ENCODE results near the gene UBL4A.
A peak's percentile ranks its signal among the peaks of the same experiment; 100 is the strongest.

Gene UBL4A

GRCh38 chrX:154457491-154458115, 28.8 kb downstream of the UBL4A start:
- H3K36me3 Mint-ChIP-seq (ENCODE audit: low read depth) = peaks cover 2% of the 10 kb centered on the region
- H3K4me3 Mint-ChIP-seq = peak overlapping the region; percentile 94
- peaks cover 5% of the 10 kb centered on the region for H3K4me1 Mint-ChIP-seq (ENCODE audit: low read depth)
- H3K27ac Mint-ChIP-seq = peak overlapping the region; percentile 93
- H3K9me3 Mint-ChIP-seq = no peaks in the 10 kb centered on the region
- DNase-seq (ENCODE audit: low spot score) = peak; percentile 33
- no peaks in the 10 kb centered on the region for H3K27me3 Mint-ChIP-seq (ENCODE audit: low read depth)

- peaks cover 5% of the 10 kb centered on the region for H3K4me1 Mint-ChIP-seq (ENCODE audit: low read depth)
- no peak for DNase-seq (ENCODE audit: low spot score)
Measured at GRCh38 chrX:154452823-154453222, 33.6 kb downstream of the UBL4A start.

GRCh38 chrX:154450312-154450711, 36.1 kb downstream of the UBL4A start:
- Mint-ChIP-seq H3K27ac (no peak overlapping the region), H3K4me1 (ENCODE audit: low read depth) (peaks cover 3% of the 10 kb centered on the region), H3K9me3 (no peaks in the 10 kb centered on the region), H3K36me3 (ENCODE audit: low read depth) (peaks cover 14% of the 10 kb centered on the region), H3K27me3 (ENCODE audit: low read depth) (no peaks in the 10 kb centered on the region), H3K4me3 (no peak overlapping the region)
- no peak for DNase-seq (ENCODE audit: low spot score)

More at GRCh38 chrX:154452823-154453222, 33.6 kb downstream of the UBL4A start:
- peaks cover 6% of the 10 kb centered on the region for H3K36me3 Mint-ChIP-seq (ENCODE audit: low read depth)
- H3K27ac Mint-ChIP-seq = no peak overlapping the region
- H3K4me3 Mint-ChIP-seq = no peak overlapping the region
- H3K9me3 Mint-ChIP-seq = no peaks in the 10 kb centered on the region
- H3K27me3 Mint-ChIP-seq (ENCODE audit: low read depth) = no peaks in the 10 kb centered on the region

GRCh38 chrX:154449618-154450017, 36.8 kb downstream of the UBL4A start:
- peaks cover 14% of the 10 kb centered on the region for H3K36me3 Mint-ChIP-seq (ENCODE audit: low read depth)
- no peak overlapping the region for H3K4me3 Mint-ChIP-seq
- no peaks in the 10 kb centered on the region for H3K27me3 Mint-ChIP-seq (ENCODE audit: low read depth)
- no peak for DNase-seq (ENCODE audit: low spot score)
- no peaks in the 10 kb centered on the region for H3K9me3 Mint-ChIP-seq
- peaks cover 3% of the 10 kb centered on the region for H3K4me1 Mint-ChIP-seq (ENCODE audit: low read depth)
- H3K27ac Mint-ChIP-seq = no peak overlapping the region

GRCh38 chrX:154448484-154448883, 37.9 kb downstream of the UBL4A start:
- Mint-ChIP-seq H3K27me3 (ENCODE audit: low read depth) (no peaks in the 10 kb centered on the region), H3K27ac (no peak overlapping the region), H3K36me3 (ENCODE audit: low read depth) (peaks cover 12% of the 10 kb centered on the region), H3K4me1 (ENCODE audit: low read depth) (peaks cover 3% of the 10 kb centered on the region), H3K9me3 (no peaks in the 10 kb centered on the region), H3K4me3 (no peak overlapping the region)
- no peak for DNase-seq (ENCODE audit: low spot score)

- Mint-ChIP-seq H3K36me3 (ENCODE audit: low read depth) (peaks cover 13% of the 10 kb centered on the region), H3K27me3 (ENCODE audit: low read depth) (no peaks in the 10 kb centered on the region), H3K4me3 (no peak overlapping the region), H3K27ac (no peak overlapping the region), H3K9me3 (no peaks in the 10 kb centered on the region), H3K4me1 (ENCODE audit: low read depth) (peaks cover 10% of the 10 kb centered on the region)
- DNase-seq (ENCODE audit: low spot score) = no peak
Measured at GRCh38 chrX:154446430-154446829, 40.0 kb downstream of the UBL4A start.

- no peaks in the 10 kb centered on the region for H3K27me3 Mint-ChIP-seq (ENCODE audit: low read depth)
- peaks cover 11% of the 10 kb centered on the region for H3K4me1 Mint-ChIP-seq (ENCODE audit: low read depth)
- H3K27ac Mint-ChIP-seq = peak overlapping the region; percentile 68
- no peak for DNase-seq (ENCODE audit: low spot score)
- H3K4me3 Mint-ChIP-seq = peak overlapping the region; percentile 15
- H3K9me3 Mint-ChIP-seq = no peaks in the 10 kb centered on the region
- H3K36me3 Mint-ChIP-seq (ENCODE audit: low read depth) = peaks cover 16% of the 10 kb centered on the region
Measured at GRCh38 chrX:154445776-154446175, 40.6 kb downstream of the UBL4A start.

GRCh38 chrX:154444755-154445246, 41.6 kb downstream of the UBL4A start:
- H3K9me3 Mint-ChIP-seq = no peaks in the 10 kb centered on the region
- DNase-seq (ENCODE audit: low spot score) = no peak
- peaks cover 18% of the 10 kb centered on the region for H3K36me3 Mint-ChIP-seq (ENCODE audit: low read depth)
- peaks cover 11% of the 10 kb centered on the region for H3K4me1 Mint-ChIP-seq (ENCODE audit: low read depth)
- H3K4me3 Mint-ChIP-seq = peak overlapping the region; percentile 36
- H3K27ac Mint-ChIP-seq = no peak overlapping the region
- no peaks in the 10 kb centered on the region for H3K27me3 Mint-ChIP-seq (ENCODE audit: low read depth)

GRCh38 chrX:154443992-154444754, 42.2 kb downstream of the UBL4A start, which contains the start of gene FAM50A:
Gene FAM50A, plus strand, starts transcription at chrX:154444141. Its CDS starts 95 bp downstream, at chrX:154444236.
- Mint-ChIP-seq H3K4me3 (peak within 1 kb of the TSS; percentile 76), H3K4me1 (ENCODE audit: low read depth) (peaks cover 11% of the 10 kb centered on the region), H3K36me3 (ENCODE audit: low read depth) (peaks cover 17% of the 10 kb centered on the region), H3K9me3 (no peaks in the 10 kb centered on the region), H3K27ac (peak within 1 kb of the TSS; percentile 74), H3K27me3 (ENCODE audit: low read depth) (no peaks in the 10 kb centered on the region)
- DNase-seq (ENCODE audit: low spot score) = peak; percentile 72

- Mint-ChIP-seq H3K4me1 (ENCODE audit: low read depth) (peaks cover 11% of the 10 kb centered on the region), H3K27ac (peak overlapping the region; percentile 74), H3K27me3 (ENCODE audit: low read depth) (no peaks in the 10 kb centered on the region), H3K4me3 (peak overlapping the region; percentile 76), H3K9me3 (no peaks in the 10 kb centered on the region), H3K36me3 (ENCODE audit: low read depth) (peaks cover 17% of the 10 kb centered on the region)
- no peak for DNase-seq (ENCODE audit: low spot score)
Measured at GRCh38 chrX:154443479-154443910, 42.9 kb downstream of the UBL4A start.

- no peak overlapping the region for H3K4me3 Mint-ChIP-seq
- DNase-seq (ENCODE audit: low spot score) = no peak
- H3K27ac Mint-ChIP-seq = no peak overlapping the region
- H3K27me3 Mint-ChIP-seq (ENCODE audit: low read depth) = no peaks in the 10 kb centered on the region
- peaks cover 22% of the 10 kb centered on the region for H3K36me3 Mint-ChIP-seq (ENCODE audit: low read depth)
- no peaks in the 10 kb centered on the region for H3K9me3 Mint-ChIP-seq
- peaks cover 15% of the 10 kb centered on the region for H3K4me1 Mint-ChIP-seq (ENCODE audit: low read depth)
Measured at GRCh38 chrX:154441984-154442707, 44.3 kb downstream of the UBL4A start.

- Mint-ChIP-seq H3K4me3 (no peak overlapping the region), H3K27me3 (ENCODE audit: low read depth) (no peaks in the 10 kb centered on the region), H3K36me3 (ENCODE audit: low read depth) (peaks cover 21% of the 10 kb centered on the region), H3K9me3 (no peaks in the 10 kb centered on the region), H3K4me1 (ENCODE audit: low read depth) (peaks cover 15% of the 10 kb centered on the region), H3K27ac (no peak overlapping the region)
- no peak for DNase-seq (ENCODE audit: low spot score)
Measured at GRCh38 chrX:154441564-154441963, 44.9 kb downstream of the UBL4A start.

GRCh38 chrX:154440623-154441357, 45.6 kb downstream of the UBL4A start:
- Mint-ChIP-seq H3K27me3 (ENCODE audit: low read depth) (no peaks in the 10 kb centered on the region), H3K4me1 (ENCODE audit: low read depth) (peaks cover 19% of the 10 kb centered on the region), H3K4me3 (no peak overlapping the region), H3K36me3 (ENCODE audit: low read depth) (peaks cover 19% of the 10 kb centered on the region), H3K9me3 (no peaks in the 10 kb centered on the region), H3K27ac (no peak overlapping the region)
- DNase-seq (ENCODE audit: low spot score) = no peak

All from T-helper 2 cell treated with Interferon-gamma antibody and Interleukin-4, amounts not matched to agents 5 μg/mL and 100 μg/mL, for 36 hours (primary cell).